Renal cortical epithelial cell (primary cell): ENCODE results near the gene CACNA2D1. TPM values are rescaled to one million over a fixed set of nuclear protein-coding genes. Genes with fewer than 3 reads are reported as not detected.
A peak's percentile ranks its signal among the peaks of the same experiment; 100 is the strongest.

Experiments used
- DNase-seq: peaks from one replicate; pipeline ENCODE4 v3.0.0-alpha.2; 2011; ENCODE audit warnings: low read depth
- total RNA-seq: library from RNA; depleted of rRNA; stranded (reverse); fragments of >200 nt; gene quantifications from 2 replicates; pipeline ENCODE4 v1.2.3, GENCODE V29; 2014

Gene CACNA2D1
- total RNA-seq, 1 donor from 2014 or later, result 15.0 TPM

GRCh38 chr7:82286096-82286797 is 157.3 kb downstream of the CACNA2D1 start:
- DNase-seq, result no peak

- DNase-seq, result no peak
Observed at GRCh38 chr7:82284936-82285519, 158.5 kb downstream of the CACNA2D1 start.

- DNase-seq, result no peak
Observed at GRCh38 chr7:82275342-82275741, 168.2 kb downstream of the CACNA2D1 start.

GRCh38 chr7:82274681-82275080 is 168.9 kb downstream of the CACNA2D1 start:
- DNase-seq, result no peak

GRCh38 chr7:82273886-82274285 is 169.7 kb downstream of the CACNA2D1 start:
- DNase-seq, result no peak

- no peak for DNase-seq
Observed at GRCh38 chr7:82270870-82271269, 172.7 kb downstream of the CACNA2D1 start.

- no peak for DNase-seq
Observed at GRCh38 chr7:82268632-82269031, 174.9 kb downstream of the CACNA2D1 start.

GRCh38 chr7:82266081-82266480 is 177.5 kb downstream of the CACNA2D1 start:
- no peak for DNase-seq

GRCh38 chr7:82264783-82265305 is 178.7 kb downstream of the CACNA2D1 start:
- DNase-seq, result no peak

- no peak for DNase-seq
Observed at GRCh38 chr7:82263920-82264782, 179.4 kb downstream of the CACNA2D1 start.

GRCh38 chr7:82258181-82258580 is 185.4 kb downstream of the CACNA2D1 start:
- DNase-seq, result no peak

GRCh38 chr7:82257118-82257695 is 186.4 kb downstream of the CACNA2D1 start:
- no peak for DNase-seq

- peak; percentile 11 for DNase-seq
Observed at GRCh38 chr7:82255706-82256105, 187.9 kb downstream of the CACNA2D1 start.

- DNase-seq, result no peak
Observed at GRCh38 chr7:82250598-82250997, 193.0 kb downstream of the CACNA2D1 start.

- no peak for DNase-seq
Observed at GRCh38 chr7:82249979-82250378, 193.6 kb downstream of the CACNA2D1 start.

GRCh38 chr7:82247814-82248433 is 195.7 kb downstream of the CACNA2D1 start:
- DNase-seq, result peak; percentile 31

GRCh38 chr7:82244947-82245517 is 198.5 kb downstream of the CACNA2D1 start:
- no peak for DNase-seq

GRCh38 chr7:82241356-82241755 is 202.2 kb downstream of the CACNA2D1 start:
- DNase-seq, result no peak

- DNase-seq, result peak; percentile 62
Observed at GRCh38 chr7:82235713-82236112, 207.9 kb downstream of the CACNA2D1 start.

GRCh38 chr7:82234457-82235049 is 209.0 kb downstream of the CACNA2D1 start:
- DNase-seq, result peak; percentile 48
